AG09319 (cell line): Measurements from ENCODE around the gene KLK6.
"Not testable (repeated sequence)": the region's sequence is repeated elsewhere in the genome, so short reads cannot be mapped to it uniquely, and the experiment has no call there.

Source experiments
- DNase-seq: peaks from one replicate; pipeline ENCODE4 v3.0.0-alpha.2; 2010; ENCODE audit warnings: low read depth; ENCODE audit errors: extremely low read depth
- CTCF ChIP-seq: IDR thresholded peaks from 2 replicates; pipeline ENCODE4 v1.5.1; 2011; ENCODE audit warnings: low read depth, mild to moderate bottlenecking, inconsistent platforms, low read length, moderate library complexity

The KLK6 gene

GRCh38 chr19:50994129-50994528 lies 24.7 kb upstream of the KLK6 start:
- DNase-seq = no peak
- no peak for TF ChIP-seq CTCF

- DNase-seq = no peak
- no peak for TF ChIP-seq CTCF
Observed at GRCh38 chr19:50992666-50993035, 23.3 kb upstream of the KLK6 start.

GRCh38 chr19:50984416-50984815 lies 15.0 kb upstream of the KLK6 start:
- not testable (repeated sequence) for DNase-seq

GRCh38 chr19:50983625-50984292 lies 14.4 kb upstream of the KLK6 start, which contains the start of gene KLK7:
KLK7 (minus strand) TSS chr19:50983917; CDS start chr19:50982399, 1,518 bp downstream.
- DNase-seq = no peak
- TF ChIP-seq CTCF = no peak

- no peak for DNase-seq
- no peak for TF ChIP-seq CTCF
Observed at GRCh38 chr19:50982186-50982585, 12.8 kb upstream of the KLK6 start.

GRCh38 chr19:50981587-50982146 lies 12.3 kb upstream of the KLK6 start:
- no peak for TF ChIP-seq CTCF

GRCh38 chr19:50980208-50980607 lies 10.8 kb upstream of the KLK6 start:
- no peak for DNase-seq
- TF ChIP-seq CTCF = no peak

More at GRCh38 chr19:50981587-50982146, 12.3 kb upstream of the KLK6 start:
- DNase-seq = no peak

- no peak for TF ChIP-seq CTCF
- DNase-seq = no peak
Observed at GRCh38 chr19:50979758-50980157, 10.4 kb upstream of the KLK6 start.
